GM18526 (cell line): ENCODE results near the gene APH1B.

Source experiments
- POLR2A ChIP-seq: IDR thresholded peaks from 3 replicates; pipeline ENCODE4 v1.6.1; 2011; ENCODE audit not compliant: insufficient read length; ENCODE audit errors: extremely low read depth

APH1B gene

GRCh38 chr15:63277038-63277892, at the start of gene APH1B:
TSS of gene APH1B (plus strand) at chr15:63277605. CDS start at chr15:63277624, 19 bp downstream.
- peak; percentile 69 for TF ChIP-seq POLR2A

- TF ChIP-seq POLR2A, result no peak
These were observed 49.7 kb upstream of the APH1B start for GRCh38 chr15:63227689-63228088.

- no peak for TF ChIP-seq POLR2A
These were observed 46.2 kb upstream of the APH1B start for GRCh38 chr15:63231206-63231605.

GRCh38 chr15:63231706-63232105, 45.7 kb upstream of the APH1B start:
- TF ChIP-seq POLR2A, result no peak

- TF ChIP-seq POLR2A, result no peak
These were observed 45.0 kb upstream of the APH1B start for GRCh38 chr15:63232405-63232804.

GRCh38 chr15:63232943-63233342, 44.5 kb upstream of the APH1B start:
- TF ChIP-seq POLR2A, result no peak

- TF ChIP-seq POLR2A, result no peak
These were observed 43.6 kb upstream of the APH1B start for GRCh38 chr15:63233667-63234423.

- no peak for TF ChIP-seq POLR2A
These were observed 42.9 kb upstream of the APH1B start for GRCh38 chr15:63234451-63234870.

GRCh38 chr15:63236272-63236671, 41.1 kb upstream of the APH1B start:
- no peak for TF ChIP-seq POLR2A

- no peak for TF ChIP-seq POLR2A
These were observed 39.2 kb upstream of the APH1B start for GRCh38 chr15:63238171-63238570.

- no peak for TF ChIP-seq POLR2A
These were observed 38.6 kb upstream of the APH1B start for GRCh38 chr15:63238796-63239195.

- no peak for TF ChIP-seq POLR2A
These were observed 37.3 kb upstream of the APH1B start for GRCh38 chr15:63240109-63240508.

- TF ChIP-seq POLR2A, result no peak
These were observed 36.1 kb upstream of the APH1B start for GRCh38 chr15:63241316-63241715.

GRCh38 chr15:63243101-63243500, 34.3 kb upstream of the APH1B start:
- no peak for TF ChIP-seq POLR2A

GRCh38 chr15:63243776-63244175, 33.6 kb upstream of the APH1B start:
- no peak for TF ChIP-seq POLR2A

GRCh38 chr15:63244399-63244798, 33.0 kb upstream of the APH1B start:
- no peak for TF ChIP-seq POLR2A
